Iris pigment epithelial cell (primary cell): Measurements from ENCODE around the gene PIK3C3.

Experiments
- DNase-seq: peaks from one replicate; pipeline ENCODE4 v3.0.0-alpha.2; 2011; ENCODE audit warnings: low read depth

PIK3C3 gene

GRCh38 chr18:42126586-42126985, 171.6 kb downstream of the PIK3C3 start:
- no peak for DNase-seq

DNA sequence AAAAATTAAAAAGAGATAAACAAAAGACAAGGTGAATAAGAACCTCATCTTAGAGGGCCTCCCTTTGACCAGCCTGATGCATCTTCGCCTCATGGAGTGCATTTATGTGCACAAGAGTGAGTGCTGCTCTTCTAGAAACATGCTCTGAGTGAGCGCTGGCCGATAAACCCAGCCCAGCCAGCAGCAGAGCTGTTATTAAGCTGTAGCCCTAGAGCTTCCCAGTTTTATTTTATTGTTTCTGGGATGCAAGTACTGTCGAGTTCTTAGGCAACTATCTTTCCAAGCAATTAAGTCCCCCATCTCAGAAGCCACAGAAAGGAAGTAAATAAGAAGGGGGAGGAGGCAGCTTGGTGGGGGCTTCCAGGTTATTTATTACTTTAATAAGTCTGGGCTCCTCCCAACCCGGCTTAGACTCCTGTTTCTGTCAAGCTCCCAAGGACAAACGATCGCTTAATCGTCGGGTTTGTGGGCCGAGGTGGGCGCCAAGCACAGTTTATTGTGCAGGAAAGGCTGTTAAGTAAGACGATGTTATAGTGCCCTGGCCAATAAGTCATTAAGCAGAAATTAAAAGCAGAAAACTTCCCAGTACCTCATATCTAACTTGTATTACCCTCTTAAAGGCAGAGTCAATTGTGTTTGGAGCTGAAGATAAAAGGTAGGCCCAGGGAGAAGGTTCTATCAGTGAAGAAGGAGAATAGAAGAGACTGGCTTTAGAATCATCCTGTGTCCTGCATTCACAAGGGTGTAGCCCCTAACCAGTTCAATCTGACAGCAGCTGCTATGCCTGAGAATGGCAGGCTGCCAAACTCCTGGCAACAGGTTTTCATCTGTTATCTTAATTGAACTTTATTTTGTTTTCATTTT, 176.3 kb downstream of the PIK3C3 start:
- no peak for DNase-seq

DNA sequence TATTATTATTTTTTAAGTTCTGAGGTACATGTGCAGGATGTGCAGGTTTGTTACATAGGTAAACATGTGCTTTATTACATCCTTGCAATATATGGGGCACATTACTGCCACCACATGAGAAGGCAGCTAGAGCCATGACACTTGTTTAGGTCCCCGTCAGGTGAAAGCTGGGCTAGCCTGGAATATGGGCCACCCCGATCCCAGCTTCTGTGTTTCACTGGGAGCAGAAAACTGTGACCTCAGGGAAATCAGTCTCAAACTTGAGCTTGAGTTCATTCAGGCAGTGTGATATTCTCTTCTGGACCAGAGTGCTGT, 176.9 kb downstream of the PIK3C3 start:
- DNase-seq, result no peak
